ENCODE results near the gene AKR1C1. TPM values are rescaled to one million over a fixed set of nuclear protein-coding genes. Genes with fewer than 3 reads are reported as not detected.

The AKR1C1 gene
- total and polyA plus RNA-seq, 2 of the 13 experiments (the other 11 are each of a cell fraction or from before 2014, with no cell fraction given), result 948 to 2,238 TPM

GRCh38 chr10:4947635-4948596, 15.3 kb upstream of the AKR1C1 start (continued):
- no peak for TF ChIP-seq ZNF180 (CRISPR knock-in tag; IDR thresholded peaks at IDR 0.05; ENCODE audit: borderline replicate concordance, low read depth)
- peak; percentile 94 for TF ChIP-seq FOSL1 (CRISPR knock-in tag; IDR thresholded peaks at IDR 0.05; ENCODE audit: borderline replicate concordance)
- TF ChIP-seq SMARCE1 (IDR thresholded peaks at IDR 0.05; ENCODE audit: borderline replicate concordance), result no peak
- peak; percentile 25; the same call in 1 of the 2 replicates for TF ChIP-seq ZNF629 (CRISPR knock-in tag; conservative IDR thresholded peaks at IDR 0.05)
- no peak for TF ChIP-seq ZNF274 (CRISPR knock-in tag; IDR thresholded peaks at IDR 0.05)
- peak; percentile 88 for TF ChIP-seq CREB1 (IDR thresholded peaks at IDR 0.05)
- TF ChIP-seq CREB1 (CRISPR knock-in tag; IDR thresholded peaks at IDR 0.05), result peak; percentile 59; the same call in 1 of the 2 replicates
- TF ChIP-seq, protein P1, sequence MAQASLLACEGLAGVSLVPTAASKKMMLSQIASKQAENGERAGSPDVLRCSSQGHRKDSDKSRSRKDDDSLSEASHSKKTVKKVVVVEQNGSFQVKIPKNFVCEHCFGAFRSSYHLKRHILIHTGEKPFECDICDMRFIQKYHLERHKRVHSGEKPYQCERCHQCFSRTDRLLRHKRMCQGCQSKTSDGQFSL (CRISPR knock-in tag; IDR thresholded peaks at IDR 0.05), result no peak
- no peak for TF ChIP-seq ZBTB3 (CRISPR knock-in tag; IDR thresholded peaks at IDR 0.05; ENCODE audit: borderline replicate concordance, low read depth)
- TF ChIP-seq, protein P2, sequence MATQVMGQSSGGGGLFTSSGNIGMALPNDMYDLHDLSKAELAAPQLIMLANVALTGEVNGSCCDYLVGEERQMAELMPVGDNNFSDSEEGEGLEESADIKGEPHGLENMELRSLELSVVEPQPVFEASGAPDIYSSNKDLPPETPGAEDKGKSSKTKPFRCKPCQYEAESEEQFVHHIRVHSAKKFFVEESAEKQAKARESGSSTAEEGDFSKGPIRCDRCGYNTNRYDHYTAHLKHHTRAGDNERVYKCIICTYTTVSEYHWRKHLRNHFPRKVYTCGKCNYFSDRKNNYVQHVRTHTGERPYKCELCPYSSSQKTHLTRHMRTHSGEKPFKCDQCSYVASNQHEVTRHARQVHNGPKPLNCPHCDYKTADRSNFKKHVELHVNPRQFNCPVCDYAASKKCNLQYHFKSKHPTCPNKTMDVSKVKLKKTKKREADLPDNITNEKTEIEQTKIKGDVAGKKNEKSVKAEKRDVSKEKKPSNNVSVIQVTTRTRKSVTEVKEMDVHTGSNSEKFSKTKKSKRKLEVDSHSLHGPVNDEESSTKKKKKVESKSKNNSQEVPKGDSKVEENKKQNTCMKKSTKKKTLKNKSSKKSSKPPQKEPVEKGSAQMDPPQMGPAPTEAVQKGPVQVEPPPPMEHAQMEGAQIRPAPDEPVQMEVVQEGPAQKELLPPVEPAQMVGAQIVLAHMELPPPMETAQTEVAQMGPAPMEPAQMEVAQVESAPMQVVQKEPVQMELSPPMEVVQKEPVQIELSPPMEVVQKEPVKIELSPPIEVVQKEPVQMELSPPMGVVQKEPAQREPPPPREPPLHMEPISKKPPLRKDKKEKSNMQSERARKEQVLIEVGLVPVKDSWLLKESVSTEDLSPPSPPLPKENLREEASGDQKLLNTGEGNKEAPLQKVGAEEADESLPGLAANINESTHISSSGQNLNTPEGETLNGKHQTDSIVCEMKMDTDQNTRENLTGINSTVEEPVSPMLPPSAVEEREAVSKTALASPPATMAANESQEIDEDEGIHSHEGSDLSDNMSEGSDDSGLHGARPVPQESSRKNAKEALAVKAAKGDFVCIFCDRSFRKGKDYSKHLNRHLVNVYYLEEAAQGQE (IDR thresholded peaks at IDR 0.05; ENCODE audit: borderline replicate concordance in 1 of 2, low read depth in 1 of 2, low read length in 2 of 2), result peak in 1 of 2 experiments; percentile 55; a peak in 2 of 4 replicates
- TF ChIP-seq ARID2 (CRISPR knock-in tag; IDR thresholded peaks at IDR 0.05; ENCODE audit: borderline replicate concordance), result no peak
- TF ChIP-seq ZNF550 (CRISPR knock-in tag; IDR thresholded peaks at IDR 0.05; ENCODE audit: borderline replicate concordance), result no peak
- TF ChIP-seq JUND (CRISPR knock-in tag; IDR thresholded peaks at IDR 0.05), result peak; percentile 96
- TF ChIP-seq ZNF780A (CRISPR knock-in tag; IDR thresholded peaks at IDR 0.05), result no peak
- no peak for TF ChIP-seq ZMAT3 (CRISPR knock-in tag; conservative IDR thresholded peaks at IDR 0.05)
- peak; percentile 84 for TF ChIP-seq ESRRA (CRISPR knock-in tag; IDR thresholded peaks at IDR 0.05; ENCODE audit: low read depth)
- no peak for TF ChIP-seq KLF13 (CRISPR knock-in tag; IDR thresholded peaks at IDR 0.05)
- TF ChIP-seq CBFB (CRISPR knock-in tag; IDR thresholded peaks at IDR 0.05), result peak; percentile 50; the same call in 1 of the 2 replicates
- TF ChIP-seq ASH2L (IDR thresholded peaks at IDR 0.05; ENCODE audit: insufficient read length, low read depth, low read length), result peak; percentile 75
- TF ChIP-seq ZNF121 (CRISPR knock-in tag; IDR thresholded peaks at IDR 0.05), result no peak

All from HepG2 (cell line).